GM12872 (cell line): Measurements from ENCODE around the gene RERGL.

Source experiments
- TF ChIP-seq, protein P1 (sequence below): IDR thresholded peaks from 3 replicates; pipeline ENCODE4 v1.5.1; 2011; ENCODE audit warnings: low read depth, mild to moderate bottlenecking, low read length, moderate library complexity; ENCODE audit not compliant: insufficient read depth

The RERGL gene, protein sequence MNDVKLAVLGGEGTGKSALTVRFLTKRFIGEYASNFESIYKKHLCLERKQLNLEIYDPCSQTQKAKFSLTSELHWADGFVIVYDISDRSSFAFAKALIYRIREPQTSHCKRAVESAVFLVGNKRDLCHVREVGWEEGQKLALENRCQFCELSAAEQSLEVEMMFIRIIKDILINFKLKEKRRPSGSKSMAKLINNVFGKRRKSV

DNA sequence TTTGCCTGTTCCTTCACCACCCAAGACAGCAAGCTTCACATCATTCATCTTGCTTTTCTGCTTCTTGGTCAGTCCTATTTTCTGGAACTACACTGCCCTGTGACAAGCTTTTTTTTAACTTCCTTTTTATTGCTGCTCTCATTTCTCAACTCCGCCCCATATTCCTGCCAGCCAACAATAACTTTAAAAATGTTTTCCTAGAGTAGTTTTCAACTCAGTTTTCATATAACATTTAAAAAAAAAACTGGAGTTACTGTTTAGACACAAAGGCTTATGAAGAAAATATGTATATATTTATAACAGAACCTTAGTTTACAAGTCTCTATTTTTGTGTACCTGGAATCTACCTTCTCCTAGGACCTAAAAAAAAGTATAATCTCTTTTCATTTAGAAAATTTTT, at the start of gene RERGL:
RERGL (minus strand) TSS at position 101 of the 400 bp plus-strand sequence; CDS start at position 48, 53 bp downstream.
- TF ChIP-seq, protein P1, sequence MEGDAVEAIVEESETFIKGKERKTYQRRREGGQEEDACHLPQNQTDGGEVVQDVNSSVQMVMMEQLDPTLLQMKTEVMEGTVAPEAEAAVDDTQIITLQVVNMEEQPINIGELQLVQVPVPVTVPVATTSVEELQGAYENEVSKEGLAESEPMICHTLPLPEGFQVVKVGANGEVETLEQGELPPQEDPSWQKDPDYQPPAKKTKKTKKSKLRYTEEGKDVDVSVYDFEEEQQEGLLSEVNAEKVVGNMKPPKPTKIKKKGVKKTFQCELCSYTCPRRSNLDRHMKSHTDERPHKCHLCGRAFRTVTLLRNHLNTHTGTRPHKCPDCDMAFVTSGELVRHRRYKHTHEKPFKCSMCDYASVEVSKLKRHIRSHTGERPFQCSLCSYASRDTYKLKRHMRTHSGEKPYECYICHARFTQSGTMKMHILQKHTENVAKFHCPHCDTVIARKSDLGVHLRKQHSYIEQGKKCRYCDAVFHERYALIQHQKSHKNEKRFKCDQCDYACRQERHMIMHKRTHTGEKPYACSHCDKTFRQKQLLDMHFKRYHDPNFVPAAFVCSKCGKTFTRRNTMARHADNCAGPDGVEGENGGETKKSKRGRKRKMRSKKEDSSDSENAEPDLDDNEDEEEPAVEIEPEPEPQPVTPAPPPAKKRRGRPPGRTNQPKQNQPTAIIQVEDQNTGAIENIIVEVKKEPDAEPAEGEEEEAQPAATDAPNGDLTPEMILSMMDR, result no peak

DNA sequence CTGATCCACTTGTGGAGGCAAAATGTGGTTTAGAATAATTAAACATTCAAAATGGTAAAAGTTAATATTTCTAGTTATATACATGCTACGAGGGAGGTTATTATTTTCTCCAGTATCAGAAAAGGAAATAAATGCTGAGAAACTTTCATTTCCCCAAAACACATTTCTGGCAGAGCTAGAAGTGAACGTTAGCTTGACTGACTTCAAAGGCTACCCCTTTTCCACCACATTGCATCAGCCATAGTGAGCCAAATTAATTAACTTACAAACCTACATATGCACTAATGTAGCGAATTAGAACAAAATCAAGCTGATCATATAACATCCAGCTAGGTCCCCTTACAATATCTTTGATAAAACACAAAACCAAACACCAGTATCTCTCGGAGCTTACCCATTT, 49.3 kb upstream of the RERGL start:
- TF ChIP-seq, protein P1, result no peak

DNA sequence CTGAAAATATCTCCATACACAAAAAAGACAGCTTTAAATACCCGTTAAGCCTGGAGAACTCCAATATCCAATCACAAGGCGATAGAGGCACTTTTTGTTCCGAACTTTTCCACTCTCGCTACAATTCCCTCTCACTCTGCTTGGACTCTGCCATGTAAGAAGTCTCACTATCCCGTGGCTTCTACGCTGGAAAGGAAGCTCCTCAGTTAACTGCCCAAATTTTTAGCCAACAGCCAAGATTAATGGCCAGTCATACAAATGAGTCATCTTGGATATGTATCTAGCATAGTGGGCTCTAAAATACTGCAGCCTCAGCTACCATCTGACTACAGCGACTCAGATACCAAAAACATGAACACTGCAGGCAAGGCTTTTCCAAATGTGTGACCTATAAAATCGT, 45.5 kb upstream of the RERGL start:
- TF ChIP-seq, protein P1, result no peak

DNA sequence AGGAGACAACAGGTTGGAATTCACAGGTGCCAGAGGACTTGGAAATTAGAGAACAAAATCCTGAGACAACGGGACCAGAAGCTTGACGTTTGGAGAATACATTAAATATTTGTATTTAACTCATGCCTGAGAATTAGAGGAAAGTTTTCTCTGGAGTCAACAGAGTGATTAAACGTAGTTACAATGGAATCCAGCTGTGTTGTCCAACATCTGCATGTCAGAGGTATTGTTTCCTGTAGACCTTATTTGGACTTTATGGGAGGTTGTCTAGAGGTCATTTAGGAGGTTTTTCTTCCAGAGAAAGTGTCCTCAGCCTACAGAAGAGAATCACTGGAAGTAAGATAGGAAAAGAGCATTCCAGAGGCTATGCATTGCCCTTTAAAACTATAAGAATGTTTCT, 45.1 kb upstream of the RERGL start:
- TF ChIP-seq, protein P1, result no peak

DNA sequence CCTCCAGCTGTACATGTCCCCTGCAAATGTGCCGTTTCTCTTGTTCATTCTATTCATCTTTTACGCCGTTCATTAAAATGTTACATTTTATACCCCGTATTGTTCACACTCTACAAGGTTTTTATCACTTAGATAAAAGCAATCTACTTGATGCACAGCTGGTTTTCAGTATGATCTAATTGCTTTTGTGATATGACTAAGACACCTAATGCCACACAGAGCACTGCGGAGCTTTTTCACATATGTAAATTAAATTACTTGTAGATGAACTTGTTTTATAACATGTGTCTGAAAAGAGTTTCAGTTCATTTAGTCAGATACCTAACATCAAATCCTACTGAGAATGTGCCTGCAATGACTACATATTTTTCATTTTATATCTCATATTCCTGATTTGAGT, 40.9 kb upstream of the RERGL start:
- TF ChIP-seq, protein P1, result no peak

DNA sequence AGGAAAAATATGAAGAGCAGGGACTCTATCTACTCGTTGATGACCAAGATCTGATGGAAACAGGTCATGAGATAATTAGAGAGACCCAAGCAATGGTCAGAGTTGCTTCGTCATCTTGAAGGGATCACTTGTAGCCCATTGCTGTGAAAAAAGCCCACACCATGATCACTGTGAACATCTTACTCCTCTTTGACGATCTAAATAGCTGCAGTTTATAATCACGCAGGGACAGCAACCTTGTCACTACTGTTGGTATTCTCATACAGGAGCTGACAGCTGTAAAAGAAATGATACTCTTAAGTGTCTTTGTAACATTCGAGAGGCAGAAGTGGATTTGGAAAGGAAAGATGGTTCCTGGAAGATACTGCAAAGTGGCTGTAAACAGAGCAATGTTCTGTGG, 33.7 kb upstream of the RERGL start:
- TF ChIP-seq, protein P1, result no peak

DNA sequence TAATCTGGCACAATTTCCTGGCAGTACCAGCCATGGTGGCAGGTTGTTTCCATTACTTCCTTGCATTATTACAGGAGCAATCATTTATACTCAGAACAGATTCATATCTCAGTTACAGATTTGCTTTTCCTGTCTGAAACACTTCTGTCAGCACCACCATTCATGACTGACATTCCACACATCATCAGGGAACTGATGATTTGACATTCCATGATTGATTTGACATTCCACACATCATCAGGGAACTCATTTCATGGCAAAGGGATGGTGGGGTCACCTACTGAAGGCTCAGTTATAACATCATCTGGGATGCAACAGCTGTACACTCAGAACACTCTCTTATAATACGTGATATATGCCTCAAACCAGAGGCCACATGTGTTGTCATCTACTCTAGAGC, 30.9 kb upstream of the RERGL start:
- TF ChIP-seq, protein P1, result no peak
